ENCODE results near the gene ZNF668.
"Not testable (repeated sequence)": the region's sequence is repeated elsewhere in the genome, so short reads cannot be mapped to it uniquely, and the experiment has no call there.

ZNF668 gene

DNA sequence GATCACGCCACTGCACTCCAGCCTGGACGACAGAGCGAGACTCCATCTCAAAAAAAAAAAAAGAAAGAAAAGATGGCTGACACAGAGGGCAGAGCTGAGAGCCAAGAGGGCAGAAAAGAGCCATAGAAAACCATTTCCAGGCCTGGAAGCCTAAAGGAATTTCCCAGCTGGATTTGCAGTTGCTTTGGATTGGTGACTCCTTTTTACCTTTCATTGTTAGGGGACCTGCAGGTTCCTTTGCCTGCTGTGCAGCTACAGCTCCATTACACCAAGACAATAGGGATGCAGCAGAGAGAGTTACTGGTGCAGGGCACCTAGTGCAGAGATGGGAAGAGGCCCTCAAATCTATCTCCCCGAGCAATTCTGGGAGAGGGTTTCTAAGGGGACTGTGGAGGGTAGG, 18.4 kb downstream of the ZNF668 start:
- DNase-seq, result no peak

DNA sequence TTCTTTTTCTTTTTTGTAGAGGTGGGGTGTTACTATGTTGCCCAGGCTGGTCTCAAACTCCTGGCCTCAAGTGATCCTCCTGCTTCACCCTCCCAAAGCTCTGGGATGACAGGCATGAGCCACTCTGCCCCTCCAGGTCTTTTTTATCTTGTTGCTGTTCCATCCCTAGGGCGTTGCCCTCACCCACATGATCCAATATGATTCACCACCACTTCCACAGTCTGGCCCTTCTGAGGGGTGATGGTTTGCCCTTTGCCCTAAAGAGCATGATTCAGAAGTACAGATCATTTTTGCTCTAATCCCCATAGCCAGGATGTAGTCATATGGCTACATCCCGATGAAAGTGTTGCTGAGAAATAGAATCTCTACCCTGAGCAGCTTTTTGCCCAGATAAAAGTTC, 21.9 kb downstream of the ZNF668 start:
- no peak for DNase-seq

DNA sequence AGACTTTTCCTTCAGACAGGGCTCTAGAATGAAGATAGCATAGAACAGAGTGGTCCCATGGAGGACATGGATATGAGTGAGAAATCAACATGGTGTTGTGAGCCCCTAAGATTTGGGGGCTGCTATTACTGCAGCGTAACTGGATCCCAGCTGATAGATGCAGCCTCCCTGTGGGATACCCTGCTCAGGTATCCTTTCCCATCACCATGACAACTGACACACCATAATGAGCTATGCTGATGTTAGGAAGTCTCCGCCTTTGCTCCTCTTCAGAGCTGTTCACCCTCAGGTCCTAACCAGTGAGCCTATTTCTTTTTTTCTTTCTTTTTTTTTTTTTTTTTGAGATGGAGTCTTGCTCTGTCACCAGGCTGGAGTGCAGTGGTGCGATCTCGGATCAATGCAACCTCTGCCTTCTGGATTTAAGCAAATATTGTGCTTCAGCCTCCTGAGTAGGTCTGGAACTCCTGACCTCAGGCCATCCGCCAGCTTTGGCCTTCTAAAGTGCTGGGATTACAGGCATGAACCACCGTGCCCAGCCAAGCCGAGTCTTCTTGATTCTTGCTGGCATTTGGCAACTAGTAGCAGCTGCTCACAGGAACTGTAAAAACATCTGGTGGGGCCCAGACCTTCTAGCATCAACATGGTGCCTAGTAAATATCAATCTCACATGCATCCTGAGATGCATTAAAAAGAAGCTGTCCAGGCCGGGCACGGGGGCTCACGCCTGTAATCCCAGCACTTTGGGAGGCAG, 23.6 kb downstream of the ZNF668 start:
- no peak for DNase-seq

DNA sequence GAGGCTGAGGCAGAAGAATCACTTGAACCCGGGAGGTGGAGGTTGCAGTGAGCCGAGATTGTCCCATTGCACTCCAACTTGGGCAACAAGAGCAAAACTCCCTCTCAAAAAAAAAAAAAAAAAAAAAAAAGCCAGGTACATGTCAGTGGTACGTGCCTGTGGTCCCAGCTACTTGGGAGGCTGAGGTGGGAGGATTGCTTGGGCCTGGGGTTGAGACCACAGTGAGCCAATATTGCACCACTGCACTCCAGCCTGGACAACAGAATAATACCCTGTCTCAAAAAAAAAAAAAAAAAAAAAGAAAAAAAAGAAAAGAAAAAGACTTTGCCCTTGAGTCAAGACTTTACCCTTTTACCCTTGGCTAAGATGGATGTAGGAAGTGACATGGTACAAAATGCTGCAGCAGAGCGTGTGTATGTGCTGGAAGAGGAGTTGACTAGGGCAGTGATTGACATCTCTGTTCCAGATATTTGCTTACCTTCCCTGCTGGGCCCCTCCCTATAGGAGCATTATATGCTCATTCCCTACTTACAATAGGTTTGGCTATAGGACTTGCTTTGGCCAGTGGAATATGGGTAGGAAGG, 30.1 kb downstream of the ZNF668 start:
- no peak for DNase-seq

DNA sequence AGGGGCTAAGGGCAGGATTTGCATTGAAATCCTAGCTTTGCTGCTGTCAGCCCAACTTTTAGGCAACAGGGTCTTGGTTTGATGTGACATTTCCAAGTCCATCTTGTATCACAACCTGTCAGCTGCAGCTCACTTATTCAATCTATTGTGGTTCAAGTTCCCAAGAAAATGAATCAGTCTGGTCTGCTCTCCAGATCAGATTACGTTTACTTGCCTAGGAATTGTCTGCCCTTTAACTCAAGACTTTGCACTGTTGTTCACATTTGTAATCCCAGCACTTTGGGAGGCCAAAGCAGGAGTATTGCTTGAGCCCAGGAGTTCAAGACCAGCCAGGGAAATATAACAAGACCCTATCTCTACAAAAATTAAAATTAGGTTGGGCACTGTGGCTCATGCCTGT, 30.7 kb downstream of the ZNF668 start:
- no peak for DNase-seq

DNA sequence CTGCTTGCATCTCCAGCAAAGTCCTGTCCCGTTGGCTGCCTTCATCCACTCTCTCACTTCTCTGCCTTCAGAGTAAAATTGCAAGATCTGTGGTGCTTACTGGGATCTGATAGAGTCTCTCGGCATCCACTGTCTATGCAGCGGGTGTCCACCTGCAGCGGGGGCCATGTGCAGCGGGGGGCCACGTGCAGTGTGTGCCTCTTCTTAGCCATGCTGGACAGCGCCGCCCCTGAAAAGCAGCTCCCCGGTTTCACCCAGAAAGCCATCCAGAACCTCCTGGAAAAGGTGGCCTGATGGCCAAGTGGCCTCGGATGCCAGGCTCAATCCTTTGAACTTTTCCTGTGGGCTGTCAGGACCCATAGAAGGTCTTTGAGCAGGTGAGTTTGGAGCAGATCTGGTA, 31.2 kb downstream of the ZNF668 start:
- no peak for DNase-seq

DNA sequence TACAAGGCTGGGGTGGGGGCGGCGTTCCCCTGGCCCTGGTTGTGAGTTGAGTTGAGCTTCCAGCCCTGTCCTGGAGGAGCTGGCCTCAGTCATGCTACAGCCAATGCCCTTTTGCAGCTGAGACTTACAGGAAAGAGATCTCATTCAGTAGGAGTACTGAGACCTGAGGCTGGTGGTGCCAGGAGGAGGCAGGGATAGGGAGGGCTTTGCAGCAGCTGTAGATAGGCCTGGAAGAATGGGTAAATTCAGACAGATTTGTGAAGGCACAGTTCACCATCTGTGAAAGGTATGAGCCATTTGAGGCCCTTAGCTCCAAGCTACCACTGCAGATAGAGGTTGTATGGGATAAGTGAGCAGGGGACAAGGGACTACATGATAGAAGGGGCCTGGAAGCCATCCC, 35.0 kb downstream of the ZNF668 start:
- no peak for DNase-seq

DNA sequence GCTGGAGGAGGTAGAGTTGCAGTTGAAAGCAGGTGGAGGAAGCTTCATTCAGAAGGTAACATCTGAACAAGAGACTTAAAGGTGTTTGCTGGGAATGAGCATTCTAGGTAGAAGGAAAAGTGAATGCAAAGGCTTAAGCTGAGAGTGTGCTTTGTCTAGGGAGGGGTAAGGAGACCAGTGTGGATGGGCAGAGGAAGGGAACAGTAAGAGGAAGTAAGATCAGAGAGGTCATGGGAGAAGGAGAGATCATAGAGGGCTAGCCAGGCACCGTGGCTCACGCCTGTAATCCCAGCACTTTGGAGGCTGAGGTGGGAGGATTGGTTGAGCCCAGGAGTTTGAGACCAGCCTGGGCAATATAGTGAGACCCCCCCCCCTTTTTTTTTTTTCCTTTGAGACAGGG, 37.3 kb downstream of the ZNF668 start:
- no peak for DNase-seq

DNA sequence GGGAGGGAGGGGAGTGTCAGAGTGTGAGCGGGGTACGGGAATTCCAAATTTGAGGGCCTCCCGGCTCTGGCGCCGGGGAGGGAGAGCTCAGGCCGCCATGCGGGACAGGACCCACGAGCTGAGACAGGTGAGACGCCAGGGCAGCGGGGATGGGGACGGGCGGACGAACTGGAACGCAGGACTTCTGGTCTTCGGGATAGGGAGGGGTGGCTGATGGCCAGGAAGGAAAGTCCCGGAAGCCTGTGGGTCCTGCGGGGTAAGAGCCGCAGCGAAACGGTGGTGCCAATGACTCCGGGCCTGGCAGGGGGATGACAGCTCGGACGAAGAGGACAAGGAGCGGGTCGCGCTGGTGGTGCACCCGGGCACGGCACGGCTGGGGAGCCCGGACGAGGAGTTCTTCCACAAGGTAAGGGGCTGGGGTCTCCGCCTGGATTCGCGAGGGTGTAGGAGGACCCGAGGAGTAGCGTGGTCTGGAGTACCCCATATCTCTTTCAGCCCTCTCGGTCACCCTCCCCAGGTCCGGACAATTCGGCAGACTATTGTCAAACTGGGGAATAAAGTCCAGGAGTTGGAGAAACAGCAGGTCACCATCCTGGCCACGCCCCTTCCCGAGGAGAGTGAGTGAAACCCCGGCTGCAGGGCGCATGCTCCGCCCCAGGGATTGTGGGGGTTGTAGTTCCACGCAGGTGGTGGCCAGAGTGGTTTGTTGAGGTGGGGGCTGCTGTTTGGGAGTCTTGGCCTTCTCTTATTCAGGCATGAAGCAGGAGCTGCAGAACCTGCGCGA, 40.1 kb downstream of the ZNF668 start:
- DNase-seq, result peak; percentile 77

DNA sequence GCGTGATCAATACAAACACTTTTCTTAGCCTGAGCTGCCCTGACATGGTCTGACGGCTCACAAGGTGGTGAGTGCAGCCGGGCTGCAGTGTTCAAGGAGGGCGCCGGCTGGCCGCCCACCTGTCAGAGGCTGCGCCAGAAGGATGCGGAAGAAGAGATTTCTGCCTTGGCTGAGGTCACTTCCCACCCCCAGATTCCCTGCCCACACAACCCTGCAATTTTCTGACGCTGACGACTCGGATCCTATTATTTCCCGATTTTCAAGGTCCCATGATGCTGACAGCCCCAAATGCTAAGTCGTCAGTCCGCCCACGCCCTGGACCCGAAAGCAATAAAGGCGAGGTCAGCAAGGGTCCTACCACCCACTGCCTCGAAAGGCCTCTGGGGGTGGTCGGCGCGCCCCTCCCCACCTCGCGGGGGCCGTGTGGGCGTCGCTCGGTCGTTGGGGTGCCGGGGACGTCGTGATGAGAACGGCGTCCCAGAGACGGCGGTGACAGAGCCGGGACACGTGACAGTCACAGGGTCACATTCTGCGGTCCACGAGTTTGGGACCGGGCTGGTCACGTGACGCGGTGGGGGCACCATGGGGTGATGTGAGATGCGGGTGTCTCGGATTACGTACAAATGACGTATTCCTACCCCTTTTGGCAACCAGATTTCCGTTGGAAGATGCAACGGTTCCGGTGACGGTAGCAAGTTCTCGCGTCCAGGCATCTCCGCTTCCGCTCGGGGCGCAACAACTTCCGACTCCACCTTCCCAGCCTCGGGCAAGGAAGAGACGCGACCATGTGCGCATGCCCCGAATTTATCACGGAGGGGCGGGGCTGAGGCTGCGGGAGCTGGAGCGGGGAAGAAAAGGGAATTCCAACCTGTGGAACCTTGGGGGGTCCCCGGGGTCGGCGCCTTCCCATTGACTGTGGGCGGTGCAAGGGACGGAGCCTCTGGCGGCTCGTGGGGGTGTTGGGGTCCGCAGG, 41.0 kb downstream of the ZNF668 start, which contains the start of gene STX4:
Gene STX4, plus strand, starts transcription at position 823 of the 973 bp plus-strand sequence. CDS start 248 bp downstream, outside the sequence.
- DNase-seq, result peak; percentile 94

DNA sequence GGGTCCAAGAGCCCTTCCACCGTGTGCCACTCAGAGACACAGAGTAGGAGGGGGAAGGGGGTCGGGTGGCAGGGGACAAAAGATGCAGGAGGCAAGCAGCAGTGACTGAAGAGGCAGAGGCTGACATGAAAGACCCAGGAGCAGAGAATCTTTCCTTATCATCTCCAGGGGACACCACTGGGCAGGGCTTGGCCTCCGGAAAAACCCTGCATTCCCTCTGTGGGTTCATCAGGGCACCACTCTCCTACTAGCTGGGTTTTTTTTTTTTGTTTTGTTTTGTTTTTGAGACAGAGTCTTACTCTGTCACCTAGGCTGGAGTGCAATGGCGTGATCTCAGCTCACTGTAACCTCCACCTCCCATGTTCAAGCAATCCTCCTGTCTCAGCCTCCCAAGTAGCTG, 42.8 kb downstream of the ZNF668 start:
- DNase-seq, result no peak

DNA sequence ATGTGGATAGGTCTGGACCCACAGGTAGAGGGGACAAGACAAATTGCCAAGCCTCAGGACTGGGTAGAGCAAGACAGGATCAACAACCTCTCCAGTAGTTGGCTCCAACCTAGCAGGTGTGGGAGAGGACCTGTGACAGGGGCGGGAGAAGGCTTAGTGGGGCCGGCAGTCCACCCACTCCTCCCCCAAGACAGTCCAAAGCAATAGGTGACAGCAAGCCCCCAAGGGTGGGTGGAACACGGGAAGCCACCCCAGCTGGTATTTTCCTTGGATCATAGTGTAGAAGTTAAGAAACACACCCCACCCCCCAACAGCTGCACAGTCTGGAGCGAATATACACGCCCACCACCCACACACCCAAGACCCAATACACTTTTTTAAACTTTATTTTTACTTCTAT, 44.8 kb downstream of the ZNF668 start:
- DNase-seq, result no peak

DNA sequence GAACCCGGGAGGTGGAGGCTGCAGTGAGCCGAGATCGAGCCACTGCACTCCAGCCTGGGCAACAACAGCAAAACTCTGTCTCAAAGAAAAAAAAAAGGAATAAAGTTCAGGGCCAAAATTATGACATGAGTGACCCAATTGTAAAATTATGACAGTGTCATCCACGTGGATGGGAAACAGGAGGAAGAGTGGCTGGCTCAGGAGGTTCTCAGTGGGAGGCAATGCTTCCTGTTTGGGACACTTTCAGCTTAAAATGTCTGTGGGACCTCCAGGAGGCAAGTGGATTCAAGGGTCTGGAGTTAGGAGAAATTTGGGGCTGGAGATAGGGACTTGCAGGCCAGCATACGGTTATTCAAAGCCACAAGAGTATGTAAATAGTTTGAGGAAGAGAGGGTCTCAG, 48.7 kb downstream of the ZNF668 start:
- no peak for DNase-seq

DNA sequence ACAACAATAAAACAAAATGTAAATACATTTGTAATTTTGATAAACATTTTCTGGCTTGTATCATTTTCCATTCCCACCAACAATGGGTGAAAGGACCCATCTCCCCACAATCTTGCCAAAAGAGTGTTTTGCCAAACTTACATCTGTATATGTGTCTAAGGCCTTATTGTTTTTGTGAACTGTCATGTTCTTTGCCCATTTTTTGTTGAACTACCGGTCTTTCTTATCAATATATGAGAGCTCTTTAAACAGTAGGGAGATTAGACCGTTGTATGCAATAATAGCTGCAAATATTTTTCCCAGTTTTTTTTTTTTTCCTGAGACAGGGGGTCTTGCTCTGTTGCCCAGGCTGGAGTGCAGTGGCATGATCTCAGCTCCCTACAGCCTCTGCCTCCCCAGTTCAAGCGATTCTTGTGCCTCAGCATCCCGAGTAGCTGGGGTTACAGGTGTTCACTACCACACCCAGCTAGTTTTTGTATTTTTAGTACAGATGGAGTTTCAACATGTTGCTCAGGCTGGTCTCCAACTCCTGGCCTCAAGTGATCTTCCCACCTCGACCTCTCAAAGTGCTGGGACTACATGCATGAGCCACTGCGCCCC, 50.3 kb downstream of the ZNF668 start:
- DNase-seq, result no peak

DNA sequence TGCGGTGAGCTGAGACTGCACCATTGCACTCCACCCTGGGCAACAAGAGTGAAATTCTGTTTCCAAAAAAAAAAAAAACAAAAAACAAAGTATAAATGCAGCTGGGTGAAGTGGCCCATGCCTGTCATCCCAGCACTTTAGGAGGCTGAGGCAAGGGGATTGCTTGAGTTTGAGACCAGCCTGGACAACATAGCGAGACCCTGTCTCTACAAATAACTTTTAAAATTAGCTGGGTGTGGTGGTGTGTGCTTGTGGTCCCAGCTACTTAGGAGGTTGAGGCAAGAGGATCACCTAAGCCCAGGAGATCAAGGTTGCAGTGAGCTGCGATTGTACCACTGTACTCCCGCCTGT, 50.8 kb downstream of the ZNF668 start:
- DNase-seq, result no peak

DNA sequence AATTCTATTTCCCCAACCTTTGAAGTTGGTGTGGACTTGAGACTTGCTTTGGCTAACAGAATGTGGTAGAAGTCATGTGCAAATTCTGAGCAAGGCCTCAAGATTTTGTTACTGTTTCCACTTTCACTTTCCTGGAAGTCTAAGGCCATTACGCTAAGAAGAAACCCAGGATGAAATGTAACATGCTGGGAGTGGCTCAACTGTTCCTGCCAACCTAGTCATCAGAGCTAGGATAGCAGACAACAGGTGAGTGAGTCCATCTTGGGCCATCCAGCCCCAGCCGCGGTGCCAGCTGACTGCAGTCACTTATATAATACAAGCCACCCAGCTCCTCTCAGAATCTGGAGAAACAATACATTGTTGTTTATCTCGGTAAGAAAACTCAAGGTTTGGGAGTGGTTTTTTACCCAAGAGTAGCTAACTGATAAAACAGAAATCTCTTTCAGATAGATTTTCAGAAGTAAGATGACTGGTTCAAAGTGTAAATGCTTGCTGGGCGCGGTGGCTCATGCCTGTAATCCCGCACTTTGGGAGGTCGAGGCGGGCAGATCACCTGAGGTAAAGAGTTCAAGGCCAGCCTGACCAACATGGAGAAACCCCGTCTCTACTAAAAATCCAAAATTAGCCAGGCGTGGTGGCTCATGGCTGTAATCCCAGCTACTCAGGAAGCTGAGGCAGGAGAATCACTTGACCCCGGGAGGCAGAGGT, 51.3 kb downstream of the ZNF668 start:
- no peak for DNase-seq

DNA sequence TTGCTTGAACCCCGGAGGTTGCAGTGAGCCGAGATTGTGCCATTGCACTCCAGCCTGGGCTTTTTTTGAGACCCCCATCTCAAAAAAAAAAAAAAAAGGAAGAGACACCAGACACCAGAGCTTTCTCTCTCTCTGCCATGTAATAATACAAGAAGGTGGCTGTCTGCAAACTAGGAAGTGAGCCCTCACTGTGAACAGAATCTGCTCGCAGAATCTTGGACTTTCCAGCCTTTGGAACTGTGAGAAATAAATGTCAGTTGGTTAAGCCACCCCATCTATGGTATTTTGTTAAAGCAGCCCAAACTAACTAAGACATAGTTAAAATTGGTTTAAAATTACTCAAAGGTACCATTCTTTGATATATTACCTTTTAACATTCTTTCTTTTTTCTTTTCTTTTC, 53.5 kb downstream of the ZNF668 start:
- no peak for DNase-seq

DNA sequence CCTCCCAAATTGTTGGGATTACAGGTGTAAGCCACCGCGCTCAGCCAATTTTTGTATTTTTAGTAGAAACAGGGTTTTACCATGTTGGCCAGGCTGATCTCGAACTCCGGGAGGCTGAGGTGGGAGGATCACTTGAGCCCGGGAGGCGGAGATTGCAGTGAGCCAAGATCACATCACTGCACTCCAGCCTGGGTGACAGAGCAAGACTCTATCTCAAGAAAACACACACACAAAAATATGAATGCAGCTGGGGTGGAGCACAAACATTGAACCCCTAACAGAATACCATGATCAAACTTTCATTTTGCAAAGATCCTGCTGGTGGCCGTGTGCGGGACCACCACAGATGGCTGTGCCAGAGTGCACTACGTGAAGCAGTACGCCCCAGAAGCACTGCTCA, 56.3 kb downstream of the ZNF668 start:
- DNase-seq, result not testable (repeated sequence)

DNA sequence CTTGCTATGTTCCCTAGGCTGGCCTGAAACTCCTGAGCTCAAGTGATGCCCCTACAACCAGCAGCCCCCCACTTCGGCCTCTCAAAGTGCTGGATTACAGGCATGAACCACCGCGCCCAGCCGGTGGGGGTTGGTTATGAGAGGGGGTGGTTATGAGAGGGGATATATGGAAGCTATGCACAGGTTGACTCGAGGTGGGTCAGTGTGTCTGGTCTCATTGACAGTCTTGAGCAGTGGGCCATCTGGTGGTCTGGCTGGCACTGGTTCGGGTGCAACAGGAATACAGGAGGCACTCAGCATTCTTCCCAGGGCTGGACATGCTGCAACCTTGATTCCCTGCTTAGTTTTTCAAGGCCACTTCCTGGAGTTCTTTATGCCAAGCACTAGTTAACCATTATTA, 58.0 kb downstream of the ZNF668 start:
- no peak for DNase-seq

DNA sequence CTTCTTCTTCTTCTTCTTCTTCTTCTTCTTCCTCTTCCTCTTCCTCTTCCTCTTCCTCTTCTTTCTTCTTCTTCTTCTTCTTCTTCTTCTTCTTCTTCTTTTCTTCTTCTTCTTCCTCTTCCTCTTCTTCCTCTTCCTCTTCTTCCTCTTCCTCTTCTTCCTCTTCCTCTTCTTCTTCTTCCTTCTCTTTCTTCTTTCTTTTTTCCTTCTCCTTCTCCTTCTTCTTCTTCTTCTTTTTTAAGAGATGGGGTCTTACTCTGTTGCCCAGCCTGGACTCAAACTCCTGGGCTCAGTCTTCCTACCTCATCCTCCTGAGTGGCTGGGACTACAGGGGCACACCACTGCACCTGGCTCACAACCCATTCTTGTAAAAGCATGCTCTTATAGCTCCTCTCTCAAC, 60.7 kb downstream of the ZNF668 start:
- not testable (repeated sequence) for DNase-seq

DNA sequence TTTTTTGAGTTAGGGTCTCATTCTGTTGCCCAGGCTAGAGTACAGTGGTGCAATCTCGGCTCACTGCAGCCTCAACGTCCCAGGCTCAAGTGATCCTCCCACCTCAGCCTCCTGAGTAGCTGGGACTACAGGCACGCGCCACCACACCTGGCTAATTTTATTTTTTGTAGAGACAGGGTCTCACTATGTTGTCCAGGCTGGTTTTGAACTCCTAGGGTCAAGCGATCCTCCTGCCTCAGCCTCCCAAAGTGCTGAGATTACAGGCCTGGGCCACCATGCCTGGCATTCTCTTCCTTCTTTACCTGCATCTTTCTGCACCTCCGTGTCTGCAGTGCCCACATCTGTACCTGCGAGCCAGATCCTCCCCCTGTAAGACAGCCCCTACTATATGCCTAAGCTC, 62.2 kb downstream of the ZNF668 start:
- DNase-seq, result not testable (repeated sequence)
